Peyer's patch (tissue), 4 donors: ENCODE results near the gene OPN4.

Experiments used
- CTCF ChIP-seq, 6 experiments: fragments of 450-650 bp in 4 of 6; fragments of 200-600 bp in 2 of 6; sonication (generic) in 1 of 6; IDR thresholded peaks; one replicate each; pipeline ENCODE4 v1.5.1; 2017 to 2019; ENCODE audit warnings: antibody characterized with exemption in 6 of 6, mild to moderate bottlenecking in 3 of 6, moderate library complexity in 1 of 6
- POLR2A ChIP-seq, 2 donors: fragments of 450-650 bp; IDR thresholded peaks; one replicate each; pipeline ENCODE4 v1.5.1; 2017; ENCODE audit warnings: antibody characterized with exemption in 2 of 2, mild to moderate bottlenecking in 2 of 2, moderate library complexity in 2 of 2

- no peak for TF ChIP-seq CTCF (IDR thresholded peaks at IDR 0.05)
- no peak for TF ChIP-seq POLR2A (IDR thresholded peaks at IDR 0.05)
Observed at GRCh38 chr10:86684331-86685097, 30.2 kb downstream of the OPN4 start.
